Spleen (tissue), 11 donors: ENCODE data around the gene SPECC1. TPM values are rescaled to one million over a fixed set of nuclear protein-coding genes. Genes with fewer than 3 reads are reported as not detected.

Source experiments
- DNase-seq: peaks from one replicate; pipeline ENCODE4 v3.0.0-alpha.2; 2020
- H3K27ac ChIP-seq, 8 donors: fragments of 200-600 bp; sonication (generic) in 7 of 8; 1 replicate in 4 of 8; 2 replicates in 4 of 8; pipeline versions ENCODE4 v1.5.0 to v1.8.0; 2016 to 2021; ENCODE audit warnings: inconsistent platforms in 4 of 8, mild to moderate bottlenecking in 4 of 8, moderate library complexity in 1 of 8
- H3K27me3 ChIP-seq, 7 donors: fragments of 200-600 bp; sonication (generic) in 6 of 7; replicated peaks in 1 of 7; 1 replicate in 4 of 7; 2 replicates in 3 of 7; pipeline versions ENCODE4 v1.5.0 to v1.8.0; 2016 to 2021; ENCODE audit warnings: inconsistent platforms in 3 of 7, mild to moderate bottlenecking in 1 of 7
- H3K36me3 ChIP-seq, 6 donors: fragments of 200-600 bp; sonication (generic) in 5 of 6; 1 replicate in 4 of 6; 2 replicates in 2 of 6; pipeline versions ENCODE4 v1.5.0 to v1.8.0; 2016 to 2021; ENCODE audit warnings: inconsistent platforms in 2 of 6
- H3K4me1 ChIP-seq, 6 donors: fragments of 200-600 bp; sonication (generic) in 5 of 6; 1 replicate in 3 of 6; 2 replicates in 3 of 6; pipeline versions ENCODE4 v1.5.0 to v1.8.0; 2016 to 2021; ENCODE audit warnings: inconsistent platforms in 3 of 6
- H3K4me3 ChIP-seq, 8 donors: fragments of 200-600 bp; sonication (generic) in 7 of 8; 1 replicate in 4 of 8; 2 replicates in 4 of 8; pipeline versions ENCODE4 v1.5.0 to v1.8.0; 2016 to 2021; ENCODE audit warnings: inconsistent platforms in 4 of 8, mild to moderate bottlenecking in 4 of 8, moderate library complexity in 2 of 8
- H3K9me3 ChIP-seq, 8 donors: fragments of 200-600 bp; sonication (generic) in 7 of 8; 1 replicate in 4 of 8; 2 replicates in 4 of 8; pipeline versions ENCODE4 v1.5.0 to v1.8.0; 2016 to 2021; ENCODE audit warnings: inconsistent platforms in 4 of 8
- POLR2A ChIP-seq, 3 donors: fragments of 450-650 bp; IDR thresholded peaks; one replicate each; pipeline ENCODE4 v1.5.1; 2017; ENCODE audit warnings: antibody characterized with exemption in 3 of 3, mild to moderate bottlenecking in 1 of 3
- POLR2AphosphoS5 ChIP-seq, 3 donors: sonication (generic); formaldehyde crosslinking; IDR thresholded peaks; one replicate each; pipeline ENCODE4 v1.5.1; 2017; ENCODE audit warnings: antibody characterized with exemption in 3 of 3
- WGBS, 5 donors: extraction: QIAGEN DNeasy Blood & Tissue Kit in 3 of 5; methylation state at CpG; one replicate each; pipeline versions ENCODE4 v1.1.5 to v1.1.7; 2013 to 2018; 5-methylcytosine and 5-hydroxymethylcytosine counted together
- intact Hi-C: fragments of 100-400 bp; cut with DNase I; formaldehyde crosslinking; loops from one replicate; pipeline ENCODE4 v1.15.0; 2023; ENCODE audit warnings: low total_unique reads
- polyA plus RNA-seq, 3 donors: library from polyadenylated mRNA; stranded (reverse); fragments of 200-250 nt; gene quantifications; one replicate each; pipeline ENCODE4 v1.2.1, GENCODE V29; 2013
- total RNA-seq, 7 donors: library from RNA; depleted of rRNA in 3 of 7; stranded (reverse); fragments of >200 nt in 3 of 7; fragmentation: NEBNext Ultra II Directional in 4 of 7; extraction: Animal tissue kit (Norgen Biotek cat#: 25700) in 4 of 7; gene quantifications; one replicate each; pipeline versions ENCODE4 v1.1.0 to v1.2.1, GENCODE V29; 2016 to 2021
- TF ChIP-seq, protein P1 (sequence below), 11 experiments: fragments of 200-600 bp in 7 of 11; fragments of 450-650 bp in 4 of 11; sonication (generic) in 4 of 11; IDR thresholded peaks in 8 of 11; conservative IDR thresholded peaks in 3 of 11; 1 replicate in 7 of 11; 2 replicates in 4 of 11; pipeline versions ENCODE4 v1.4.0 to v1.8.0; 2016 to 2021; ENCODE audit warnings: antibody characterized with exemption in 11 of 11, inconsistent platforms in 4 of 11, mild to moderate bottlenecking in 1 of 11
- donor health status: healthy with polysubstance abuse.
- donor health status: DM: no; HTN: no; CAD: no; lungs with moderate emphysema.
- donor health status: DM: no; HTN: no; CAD: no.
- donor health status: Bipolar disorder and iron deficiency.
- donor health status: healthy.
- donor health status: DM: no; HTN: no; CAD: no.
- donor health status: DM: yes; HTN: yes; CAD: no.

Gene SPECC1
- total and polyA plus RNA-seq, 10 donors: 7.4 to 129 (median 84.8) TPM

- H3K4me3 ChIP-seq: no peak overlapping the region
- peak overlapping the region; percentile 39 to 82 (median 68) for H3K27ac ChIP-seq
- TF ChIP-seq POLR2A (IDR thresholded peaks at IDR 0.05) (no peak), POLR2AphosphoS5 (IDR thresholded peaks at IDR 0.05) (peak in 2 of 3 donors; percentile 50 to 86)
- TF ChIP-seq, protein P1, sequence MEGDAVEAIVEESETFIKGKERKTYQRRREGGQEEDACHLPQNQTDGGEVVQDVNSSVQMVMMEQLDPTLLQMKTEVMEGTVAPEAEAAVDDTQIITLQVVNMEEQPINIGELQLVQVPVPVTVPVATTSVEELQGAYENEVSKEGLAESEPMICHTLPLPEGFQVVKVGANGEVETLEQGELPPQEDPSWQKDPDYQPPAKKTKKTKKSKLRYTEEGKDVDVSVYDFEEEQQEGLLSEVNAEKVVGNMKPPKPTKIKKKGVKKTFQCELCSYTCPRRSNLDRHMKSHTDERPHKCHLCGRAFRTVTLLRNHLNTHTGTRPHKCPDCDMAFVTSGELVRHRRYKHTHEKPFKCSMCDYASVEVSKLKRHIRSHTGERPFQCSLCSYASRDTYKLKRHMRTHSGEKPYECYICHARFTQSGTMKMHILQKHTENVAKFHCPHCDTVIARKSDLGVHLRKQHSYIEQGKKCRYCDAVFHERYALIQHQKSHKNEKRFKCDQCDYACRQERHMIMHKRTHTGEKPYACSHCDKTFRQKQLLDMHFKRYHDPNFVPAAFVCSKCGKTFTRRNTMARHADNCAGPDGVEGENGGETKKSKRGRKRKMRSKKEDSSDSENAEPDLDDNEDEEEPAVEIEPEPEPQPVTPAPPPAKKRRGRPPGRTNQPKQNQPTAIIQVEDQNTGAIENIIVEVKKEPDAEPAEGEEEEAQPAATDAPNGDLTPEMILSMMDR (IDR thresholded peaks at IDR 0.05 in 8 of 11, conservative IDR thresholded peaks at IDR 0.05 in 3 of 11): no peak
- H3K9me3 ChIP-seq: peaks cover 0 to 11% (median 4%) of the 10 kb centered on the region in 8 donors
- H3K36me3 ChIP-seq: no peaks in the 10 kb centered on the region
- H3K4me1 ChIP-seq: peaks cover 0 to 8% (median 0%) of the 10 kb centered on the region in 6 donors
- no peaks in the 10 kb centered on the region for H3K27me3 ChIP-seq
- 64 to 91% (median 78%) methylated on average over 6 of the region's 6 CpGs for WGBS, 5 donors
- intact Hi-C loops: no loop called here
- no peak for DNase-seq
These were observed 118.3 kb downstream of the SPECC1 start for GRCh38 chr17:20127360-20128035.

DNA sequence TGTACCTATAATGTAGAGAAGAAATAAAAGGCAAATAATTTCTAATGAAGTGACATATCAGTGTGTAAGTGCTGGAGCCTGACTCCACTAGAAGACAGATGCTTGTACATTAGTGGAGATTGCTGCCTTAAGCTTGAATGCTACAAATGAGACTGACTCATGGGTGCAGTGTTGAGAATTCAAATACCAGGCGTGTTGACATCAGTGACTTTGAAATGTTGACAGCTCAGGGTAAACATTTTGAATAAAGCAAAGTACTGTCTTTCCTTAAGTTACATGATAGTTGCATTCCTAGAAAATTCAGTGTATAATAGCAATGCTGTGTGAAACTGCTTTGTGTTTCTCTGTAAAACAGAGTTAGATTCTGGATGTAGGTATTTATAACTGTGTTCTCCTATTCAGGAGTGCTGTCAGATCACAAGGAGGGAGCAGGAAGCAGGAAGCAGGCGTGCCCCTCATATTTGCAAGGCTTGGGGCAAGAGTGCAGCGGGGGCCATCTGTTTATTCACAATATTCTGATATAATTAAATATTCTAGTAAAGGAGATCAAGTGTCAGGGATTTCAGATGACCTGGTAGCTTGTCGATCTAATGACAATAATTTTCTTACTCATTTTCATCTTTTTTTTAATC lies 119.0 kb downstream of the SPECC1 start:
- no peak overlapping the region for H3K4me3 ChIP-seq
- H3K27me3 ChIP-seq: no peaks in the 10 kb centered on the region
- no peaks in the 10 kb centered on the region for H3K36me3 ChIP-seq
- intact Hi-C loops: no loop called here
- H3K4me1 ChIP-seq: peaks cover 0 to 5% (median 0%) of the 10 kb centered on the region in 6 donors
- TF ChIP-seq POLR2AphosphoS5 (IDR thresholded peaks at IDR 0.05): no peak
- TF ChIP-seq POLR2A (IDR thresholded peaks at IDR 0.05): no peak
- TF ChIP-seq, protein P1 (IDR thresholded peaks at IDR 0.05 in 8 of 11, conservative IDR thresholded peaks at IDR 0.05 in 3 of 11): no peak
- peak overlapping the region; percentile 39 to 82 (median 68) for H3K27ac ChIP-seq
- WGBS, 5 donors: 65 to 83% (median 73%) methylated on average over 4 of the region's 4 CpGs
- no peak for DNase-seq
- peaks cover 0 to 11% (median 4%) of the 10 kb centered on the region in 8 donors for H3K9me3 ChIP-seq

GRCh38 chr17:20133517-20133916 lies 124.4 kb downstream of the SPECC1 start:
- peaks cover 0 to 11% (median 4%) of the 10 kb centered on the region in 6 donors for H3K4me1 ChIP-seq
- no peak for DNase-seq
- TF ChIP-seq, protein P1 (IDR thresholded peaks at IDR 0.05 in 8 of 11, conservative IDR thresholded peaks at IDR 0.05 in 3 of 11): no peak
- TF ChIP-seq POLR2AphosphoS5 (IDR thresholded peaks at IDR 0.05) (no peak), POLR2A (IDR thresholded peaks at IDR 0.05) (no peak)
- H3K36me3 ChIP-seq: no peaks in the 10 kb centered on the region
- WGBS, 5 donors: 79 to 90% (median 86%) methylated on average over 5 of the region's 5 CpGs
- no peaks in the 10 kb centered on the region for H3K27me3 ChIP-seq
- peak overlapping the region in 4 of 8 donors; percentile 69 to 85 (median 74) for H3K27ac ChIP-seq
- H3K9me3 ChIP-seq: peaks cover 0 to 11% (median 4%) of the 10 kb centered on the region in 8 donors
- intact Hi-C loops: no loop called here
- H3K4me3 ChIP-seq: no peak overlapping the region
